Smooth muscle cell (in vitro differentiated cells): ENCODE results near the gene ZNF366. TPM values are rescaled to one million over a fixed set of nuclear protein-coding genes. Genes with fewer than 3 reads are reported as not detected.

Experiments
- DNase-seq: peaks from one replicate; lab custom pipeline; 2025; ENCODE audit not compliant: unreplicated experiment; lab: John Stamatoyannopoulos, UW
- H2AFZ ChIP-seq: fragments of 200-600 bp; sonication (generic); 2 replicates; pipeline ENCODE4 v1.6.0; 2016; ENCODE audit warnings: antibody characterized with exemption, low read depth, mild to moderate bottlenecking
- H3F3A ChIP-seq: fragments of 200-600 bp; sonication (generic); 2 replicates; pipeline ENCODE4 v1.6.0; 2017; ENCODE audit warnings: antibody characterized with exemption, low read depth
- H3K27ac ChIP-seq: fragments of 200-600 bp; sonication (generic); 2 replicates; pipeline ENCODE4 v1.5.1; 2016; ENCODE audit warnings: low read depth, mild to moderate bottlenecking
- H3K27me3 ChIP-seq: fragments of 200-600 bp; sonication (generic); 2 replicates; pipeline ENCODE4 v1.6.1; 2016; ENCODE audit warnings: low read depth, mild to moderate bottlenecking
- H3K36me3 ChIP-seq: fragments of 200-600 bp; sonication (generic); 2 replicates; pipeline ENCODE4 v1.5.1; 2016; ENCODE audit warnings: low read depth
- H3K4me1 ChIP-seq: fragments of 200-600 bp; sonication (generic); 2 replicates; pipeline ENCODE4 v1.5.1; 2016; ENCODE audit warnings: low read depth
- H3K4me2 ChIP-seq: fragments of 200-600 bp; sonication (generic); 2 replicates; pipeline ENCODE4 v1.6.0; 2016; ENCODE audit warnings: mild to moderate bottlenecking
- H3K4me3 ChIP-seq: fragments of 200-600 bp; sonication (generic); 2 replicates; pipeline ENCODE4 v1.5.1; 2016; ENCODE audit warnings: mild to moderate bottlenecking
- H3K79me2 ChIP-seq: fragments of 200-600 bp; sonication (generic); 2 replicates; pipeline ENCODE4 v1.6.0; 2016; ENCODE audit warnings: low read depth, mild to moderate bottlenecking
- H3K9ac ChIP-seq: fragments of 200-600 bp; sonication (generic); 2 replicates; pipeline ENCODE4 v1.6.0; 2016; ENCODE audit warnings: low read depth
- H3K9me3 ChIP-seq: fragments of 200-600 bp; sonication (generic); replicated peaks from 2 replicates; pipeline ENCODE4 v1.5.1; 2016; ENCODE audit warnings: low read depth
- H4K20me1 ChIP-seq: fragments of 200-600 bp; sonication (generic); 2 replicates; pipeline ENCODE4 v1.6.0; 2016; ENCODE audit warnings: low read depth
- WGBS: methylation state at CpG from one replicate; pipeline ENCODE4 v1.1.7; 2016; ENCODE audit warnings: low lambda C conversion rate; 5-methylcytosine and 5-hydroxymethylcytosine counted together
- polyA plus RNA-seq: library from polyadenylated mRNA; unstranded; fragments of >200 nt; fragmentation: Nextera tagmentation; extraction: Ambion mirVana; gene quantifications from 2 replicates; pipeline ENCODE4 v1.2.1, GENCODE V29; 2016
- total RNA-seq: library from RNA; depleted of rRNA; stranded (reverse); fragments of >200 nt; gene quantifications from 2 replicates; pipeline ENCODE4 v1.2.3, GENCODE V29; 2014
- TF ChIP-seq, protein P1 (sequence below): fragments of 200-600 bp; sonication (generic); IDR thresholded peaks from 2 replicates; pipeline ENCODE4 v1.5.1; 2017; ENCODE audit warnings: borderline replicate concordance, mild to moderate bottlenecking, antibody characterized with exemption; ENCODE audit not compliant: insufficient read depth, poor library complexity, severe bottlenecking

ZNF366 gene
- total and polyA plus RNA-seq, 2 experiments from 2014 or later, result not detected

DNA sequence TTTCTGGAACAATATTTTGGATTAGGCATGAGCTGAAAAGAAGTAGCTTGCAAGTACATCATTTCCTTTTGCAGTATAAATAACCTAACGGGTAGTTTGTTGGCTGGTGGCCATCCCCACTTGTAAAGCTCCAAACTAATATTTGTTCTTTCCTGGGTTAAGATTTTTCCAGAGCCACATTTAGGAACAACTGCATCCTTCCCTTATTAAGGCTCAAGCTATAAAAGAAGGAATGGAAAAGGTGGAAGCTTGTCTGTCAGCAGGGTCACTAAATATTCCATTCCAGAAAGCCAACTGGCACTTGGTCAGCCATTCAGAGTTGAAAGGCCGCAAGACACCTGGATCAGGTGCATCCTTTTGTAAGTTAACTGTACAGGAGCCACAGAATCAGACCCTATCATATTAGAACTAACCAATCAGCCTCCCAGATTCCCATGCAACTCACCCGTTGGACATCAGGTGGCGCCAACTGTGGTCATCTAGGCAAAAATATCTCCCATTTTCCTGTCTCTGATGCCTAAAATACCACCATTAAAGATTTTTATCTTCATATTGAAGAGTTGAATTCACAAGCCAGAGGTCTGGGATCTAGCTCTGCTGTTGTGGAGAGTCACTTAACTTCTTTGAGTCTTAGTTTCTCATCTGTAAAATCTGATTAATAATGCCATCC, 104.1 kb downstream of the ZNF366 start:
- Histone ChIP-seq H3K27me3 (no peaks in the 10 kb centered on the region), H3K9ac (no peak overlapping the region), H3F3A (no peaks in the 10 kb centered on the region), H3K36me3 (no peaks in the 10 kb centered on the region), H3K4me2 (no peak overlapping the region), H3K79me2 (no peaks in the 10 kb centered on the region), H3K27ac (no peak overlapping the region), H2AFZ (no peak overlapping the region), H3K9me3 (peaks cover 6% of the 10 kb centered on the region), H4K20me1 (no peaks in the 10 kb centered on the region), H3K4me3 (no peak overlapping the region), H3K4me1 (no peaks in the 10 kb centered on the region)
- TF ChIP-seq, protein P1, sequence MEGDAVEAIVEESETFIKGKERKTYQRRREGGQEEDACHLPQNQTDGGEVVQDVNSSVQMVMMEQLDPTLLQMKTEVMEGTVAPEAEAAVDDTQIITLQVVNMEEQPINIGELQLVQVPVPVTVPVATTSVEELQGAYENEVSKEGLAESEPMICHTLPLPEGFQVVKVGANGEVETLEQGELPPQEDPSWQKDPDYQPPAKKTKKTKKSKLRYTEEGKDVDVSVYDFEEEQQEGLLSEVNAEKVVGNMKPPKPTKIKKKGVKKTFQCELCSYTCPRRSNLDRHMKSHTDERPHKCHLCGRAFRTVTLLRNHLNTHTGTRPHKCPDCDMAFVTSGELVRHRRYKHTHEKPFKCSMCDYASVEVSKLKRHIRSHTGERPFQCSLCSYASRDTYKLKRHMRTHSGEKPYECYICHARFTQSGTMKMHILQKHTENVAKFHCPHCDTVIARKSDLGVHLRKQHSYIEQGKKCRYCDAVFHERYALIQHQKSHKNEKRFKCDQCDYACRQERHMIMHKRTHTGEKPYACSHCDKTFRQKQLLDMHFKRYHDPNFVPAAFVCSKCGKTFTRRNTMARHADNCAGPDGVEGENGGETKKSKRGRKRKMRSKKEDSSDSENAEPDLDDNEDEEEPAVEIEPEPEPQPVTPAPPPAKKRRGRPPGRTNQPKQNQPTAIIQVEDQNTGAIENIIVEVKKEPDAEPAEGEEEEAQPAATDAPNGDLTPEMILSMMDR, result peak; percentile 28
- WGBS, result 66% methylated on average over 4 of the region's 4 CpGs
- DNase-seq, result no peak

DNA sequence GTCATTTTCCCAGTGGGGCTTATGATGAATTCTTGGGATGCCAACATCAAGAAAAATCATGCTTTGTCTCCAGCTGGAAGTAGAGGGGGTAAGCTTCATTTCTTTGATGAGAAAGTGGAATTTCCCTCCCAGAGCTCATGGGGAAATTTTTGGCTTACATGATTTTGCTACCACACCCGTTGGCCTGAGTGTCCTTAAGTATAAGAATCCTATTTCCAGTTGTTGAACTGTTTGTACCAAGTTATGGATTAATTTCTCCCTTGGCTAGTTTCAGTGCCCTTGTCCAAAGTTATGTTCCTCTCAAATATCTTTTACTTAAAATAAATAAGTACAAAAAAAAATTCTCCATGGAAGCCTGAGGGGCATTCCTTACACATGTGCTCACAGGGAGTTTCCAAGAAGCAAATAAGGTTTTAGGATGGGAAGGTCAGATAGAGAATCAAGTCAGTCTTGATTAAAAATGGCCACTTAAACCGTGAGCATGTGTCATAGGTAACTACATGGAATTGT, 104.8 kb downstream of the ZNF366 start:
- no peaks in the 10 kb centered on the region for H3K27me3 ChIP-seq
- peaks cover 6% of the 10 kb centered on the region for H3K9me3 ChIP-seq
- TF ChIP-seq, protein P1, result no peak
- H3K4me1 ChIP-seq, result no peaks in the 10 kb centered on the region
- H2AFZ ChIP-seq, result no peak overlapping the region
- H3K79me2 ChIP-seq, result no peaks in the 10 kb centered on the region
- no peaks in the 10 kb centered on the region for H3K36me3 ChIP-seq
- H4K20me1 ChIP-seq, result no peaks in the 10 kb centered on the region
- DNase-seq, result no peak
- H3K4me2 ChIP-seq, result no peak overlapping the region
- H3F3A ChIP-seq, result no peaks in the 10 kb centered on the region
- no peak overlapping the region for H3K27ac ChIP-seq
- no peak overlapping the region for H3K9ac ChIP-seq
- 85% methylated on average over 2 of the region's 2 CpGs for WGBS
- H3K4me3 ChIP-seq, result no peak overlapping the region

- 97% methylated on average over 1 of the region's 1 CpG for WGBS
- no peak overlapping the region for H3K4me2 ChIP-seq
- H3K9me3 ChIP-seq, result peaks cover 6% of the 10 kb centered on the region
- H3K27me3 ChIP-seq, result no peaks in the 10 kb centered on the region
- no peaks in the 10 kb centered on the region for H3K36me3 ChIP-seq
- no peak overlapping the region for H3K9ac ChIP-seq
- H4K20me1 ChIP-seq, result no peaks in the 10 kb centered on the region
- no peaks in the 10 kb centered on the region for H3K4me1 ChIP-seq
- no peak overlapping the region for H3K27ac ChIP-seq
- no peak overlapping the region for H3K4me3 ChIP-seq
- DNase-seq, result no peak
- TF ChIP-seq, protein P1, result no peak
- no peak overlapping the region for H2AFZ ChIP-seq
- H3F3A ChIP-seq, result no peaks in the 10 kb centered on the region
- H3K79me2 ChIP-seq, result no peaks in the 10 kb centered on the region
Observed at GRCh38 chr5:72400950-72401349, 106.3 kb downstream of the ZNF366 start.

DNA sequence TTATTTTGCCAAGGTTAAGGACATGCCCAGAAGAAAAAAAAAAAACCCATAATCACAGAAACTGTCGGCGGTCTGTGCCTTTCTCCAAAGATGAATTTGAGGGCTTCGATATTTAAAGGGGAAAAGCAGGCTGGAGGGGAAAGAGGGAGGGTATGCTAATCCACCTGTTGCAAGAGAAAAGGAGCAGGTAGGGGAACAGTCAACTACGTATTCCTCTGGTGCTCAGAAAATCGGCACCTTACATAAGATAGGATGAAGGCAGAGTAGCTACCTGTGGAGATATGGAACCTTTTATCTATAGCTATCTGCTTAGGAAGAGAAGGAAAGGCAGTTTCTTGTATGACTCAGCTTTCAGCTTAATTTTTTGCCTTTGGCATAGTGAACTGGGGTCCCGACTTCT, 109.4 kb downstream of the ZNF366 start:
- no peaks in the 10 kb centered on the region for H3K79me2 ChIP-seq
- H3K4me2 ChIP-seq, result no peak overlapping the region
- H3K4me1 ChIP-seq, result no peaks in the 10 kb centered on the region
- TF ChIP-seq, protein P1, result no peak
- no peaks in the 10 kb centered on the region for H3F3A ChIP-seq
- no peaks in the 10 kb centered on the region for H3K27me3 ChIP-seq
- no peaks in the 10 kb centered on the region for H4K20me1 ChIP-seq
- H2AFZ ChIP-seq, result no peak overlapping the region
- no peaks in the 10 kb centered on the region for H3K36me3 ChIP-seq
- H3K9ac ChIP-seq, result no peak overlapping the region
- 72% methylated on average over 6 of the region's 6 CpGs for WGBS
- H3K27ac ChIP-seq, result no peak overlapping the region
- peaks cover 6% of the 10 kb centered on the region for H3K9me3 ChIP-seq
- no peak for DNase-seq
- H3K4me3 ChIP-seq, result no peak overlapping the region
